Neuron (in vitro differentiated cells): ENCODE results near the gene C2CD3.
A peak's percentile ranks its signal among the peaks of the same experiment; 100 is the strongest.
"Not testable (repeated sequence)": the region's sequence is repeated elsewhere in the genome, so short reads cannot be mapped to it uniquely, and the experiment has no call there.

Experiments
- H2AFZ ChIP-seq: one replicate; pipeline ENCODE4 v1.6.1; 2013; ENCODE audit warnings: low read depth, mild to moderate bottlenecking, inconsistent platforms, low read length, moderate library complexity
- H3K27me3 ChIP-seq: one replicate; pipeline ENCODE4 v1.6.1; 2013; ENCODE audit warnings: low read length; ENCODE audit not compliant: insufficient read depth
- H3K36me3 ChIP-seq: one replicate; pipeline ENCODE4 v1.6.1; 2013; ENCODE audit warnings: low read length; ENCODE audit not compliant: insufficient read depth
- H3K4me1 ChIP-seq: one replicate; pipeline ENCODE4 v1.6.1; 2013; ENCODE audit warnings: low read length; ENCODE audit not compliant: insufficient read depth
- H3K4me3 ChIP-seq: 2 replicates; pipeline ENCODE4 v1.5.1; 2013; ENCODE audit warnings: mild to moderate bottlenecking, low read length, moderate library complexity
- H3K9me3 ChIP-seq: one replicate; pipeline ENCODE4 v1.6.1; 2013; ENCODE audit warnings: low read length

The C2CD3 gene

DNA sequence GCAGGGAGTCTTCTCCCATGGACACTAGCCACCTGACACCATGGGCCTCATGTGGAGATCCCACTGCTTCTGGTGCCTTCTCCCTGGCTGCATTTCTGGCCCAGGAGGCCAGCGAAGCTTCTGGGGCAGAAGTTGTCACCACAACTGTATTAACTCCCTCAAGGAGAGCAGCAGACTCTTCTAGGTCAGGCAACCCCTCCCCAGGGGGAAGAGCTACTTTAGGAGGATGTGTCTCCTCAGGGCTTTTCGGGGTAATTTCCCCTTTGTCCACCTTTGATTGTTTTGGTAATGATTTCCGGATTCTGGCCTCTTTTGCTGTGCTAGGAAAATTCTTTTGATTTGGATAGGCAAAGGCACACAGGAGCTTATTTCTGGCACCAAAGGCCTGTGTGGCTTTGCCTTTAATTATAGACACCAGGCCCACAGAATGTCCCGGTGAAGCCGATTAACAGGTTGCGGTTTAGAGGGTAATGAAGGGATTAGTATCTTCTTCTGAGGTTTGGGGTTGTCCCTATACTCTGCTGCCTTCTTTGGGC, 179.3 kb downstream of the C2CD3 start:
- Histone ChIP-seq H3K4me1 (no peaks in the 10 kb centered on the region), H2AFZ (no peak overlapping the region), H3K4me3 (no peak overlapping the region), H3K36me3 (no peaks in the 10 kb centered on the region), H3K27me3 (no peaks in the 10 kb centered on the region), H3K9me3 (no peaks in the 10 kb centered on the region)

DNA sequence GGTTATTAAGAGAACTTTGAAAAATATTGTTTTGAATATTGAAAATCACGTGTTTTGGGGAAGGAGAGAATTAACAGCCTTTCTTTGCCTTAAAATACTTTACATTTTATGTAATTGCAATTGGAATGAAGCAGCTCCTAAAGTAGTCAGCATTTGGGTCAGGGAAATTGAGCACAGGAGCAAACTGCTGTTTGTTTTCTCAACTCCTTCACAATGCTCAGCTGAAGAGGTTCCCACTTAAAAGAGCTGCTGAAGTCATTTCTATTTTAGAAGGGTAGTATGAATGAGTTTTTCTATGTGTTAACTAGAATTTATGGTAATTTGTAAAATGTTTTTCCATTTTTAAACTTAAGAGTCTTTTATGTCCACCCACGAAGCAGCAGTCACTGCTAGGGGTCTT, 180.1 kb downstream of the C2CD3 start:
- Histone ChIP-seq H3K4me3 (no peak overlapping the region), H3K27me3 (no peaks in the 10 kb centered on the region), H3K9me3 (no peaks in the 10 kb centered on the region), H2AFZ (no peak overlapping the region), H3K4me1 (no peaks in the 10 kb centered on the region), H3K36me3 (no peaks in the 10 kb centered on the region)

DNA sequence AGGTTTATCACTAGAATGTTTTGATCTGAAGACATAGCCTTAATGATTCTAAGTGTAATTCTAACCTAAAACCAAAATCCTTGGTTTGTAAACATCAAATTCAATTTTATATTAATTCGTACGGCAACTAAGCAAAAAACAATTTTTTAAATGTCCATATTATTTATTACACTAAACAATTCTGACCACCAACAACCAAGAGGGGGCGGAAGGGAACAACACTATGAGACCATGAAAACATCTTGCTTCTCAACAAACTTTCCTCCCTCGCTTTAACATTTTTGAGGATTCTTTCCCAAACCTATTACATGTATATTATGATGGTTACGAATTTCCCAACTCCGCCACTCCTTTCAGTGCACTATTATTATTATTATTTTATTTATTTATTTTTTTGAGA, 181.6 kb downstream of the C2CD3 start:
- H3K9me3 ChIP-seq, result no peaks in the 10 kb centered on the region
- no peak overlapping the region for H2AFZ ChIP-seq
- H3K27me3 ChIP-seq, result no peaks in the 10 kb centered on the region
- H3K4me3 ChIP-seq, result no peak overlapping the region
- H3K36me3 ChIP-seq, result no peaks in the 10 kb centered on the region
- H3K4me1 ChIP-seq, result peaks cover under 1% of the 10 kb centered on the region

DNA sequence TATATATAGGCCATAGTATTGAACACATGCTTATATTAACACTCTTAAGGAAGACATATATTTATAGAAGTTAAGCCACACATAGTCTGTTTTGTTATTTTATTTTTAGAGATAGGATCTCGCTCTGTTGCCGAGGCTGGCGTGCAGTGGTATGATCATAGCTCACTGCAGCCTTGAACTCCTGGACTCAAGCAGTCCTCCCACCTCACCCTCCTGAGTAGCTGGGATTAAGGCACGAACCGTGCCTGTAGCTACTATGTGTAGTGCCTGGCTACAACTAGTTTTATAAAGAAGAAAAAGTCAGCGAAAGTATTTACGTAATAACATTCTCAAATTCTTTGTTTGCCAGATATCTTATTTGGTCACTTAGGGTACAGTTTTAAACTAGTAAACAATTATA, 182.6 kb downstream of the C2CD3 start:
- Histone ChIP-seq H2AFZ (no peak overlapping the region), H3K4me3 (no peak overlapping the region), H3K4me1 (peaks cover 6% of the 10 kb centered on the region), H3K9me3 (no peaks in the 10 kb centered on the region), H3K27me3 (no peaks in the 10 kb centered on the region), H3K36me3 (no peaks in the 10 kb centered on the region)

DNA sequence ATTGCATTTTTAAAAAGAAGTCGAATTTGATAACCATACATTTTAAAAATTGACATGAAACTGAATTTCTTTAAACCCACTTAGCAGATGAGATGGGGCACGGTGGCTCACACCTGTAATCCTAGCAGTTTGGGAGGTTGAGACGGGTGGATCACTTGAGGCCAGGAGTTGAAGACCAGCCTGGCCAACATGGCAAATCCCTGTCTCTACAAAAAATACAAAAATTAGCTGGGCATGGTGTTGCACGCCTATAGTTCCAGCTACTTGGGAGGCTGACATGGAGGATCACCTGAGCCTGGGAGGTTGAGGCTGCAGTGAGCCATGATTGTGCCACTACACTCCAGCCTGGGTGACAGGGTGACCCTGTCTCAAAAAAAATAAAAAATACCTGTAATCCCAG, 185.1 kb downstream of the C2CD3 start:
- not testable (repeated sequence) for H3K27me3 ChIP-seq, H3K9me3 ChIP-seq, H3K36me3 ChIP-seq, H3K4me1 ChIP-seq, H3K4me3 ChIP-seq, H2AFZ ChIP-seq

DNA sequence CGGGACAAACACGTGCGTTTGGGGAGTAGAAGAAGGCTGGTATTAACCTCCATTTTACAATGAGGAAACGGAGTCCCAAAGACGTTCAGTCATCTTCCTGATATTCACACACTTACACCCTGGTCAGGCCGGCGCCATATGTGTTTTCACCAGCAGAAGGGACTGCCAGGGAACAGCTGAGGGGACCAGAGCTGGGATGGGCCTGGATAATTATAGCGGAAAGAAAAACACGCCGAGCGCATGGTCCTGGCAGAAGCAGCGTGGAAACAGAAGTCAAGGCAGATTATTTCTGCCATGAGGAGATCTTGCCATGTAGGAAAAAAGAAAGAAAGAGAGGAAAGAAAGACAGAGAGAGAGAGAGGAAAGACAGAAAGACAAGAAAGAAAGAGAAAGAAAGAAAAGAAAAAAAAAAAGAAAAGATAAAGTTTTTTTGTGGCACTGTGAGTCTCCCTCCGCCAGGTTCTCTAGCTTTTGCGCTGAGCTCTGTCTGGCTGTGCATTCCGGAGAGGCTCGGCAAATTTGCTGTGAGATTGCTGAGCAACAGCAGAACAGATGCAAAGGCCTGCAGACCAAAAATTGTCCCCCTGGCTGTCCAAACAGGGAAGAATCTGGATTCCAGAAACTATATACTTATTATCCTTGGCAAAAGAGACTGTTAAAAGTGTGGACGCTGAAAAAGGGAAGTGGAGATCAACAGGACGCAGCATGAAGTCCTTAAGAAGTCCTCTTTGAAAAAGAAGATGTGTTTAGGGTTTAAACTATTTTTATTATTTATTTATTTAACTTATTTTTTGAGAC, 186.9 kb downstream of the C2CD3 start:
- Histone ChIP-seq H3K4me1 (peaks cover 7% of the 10 kb centered on the region), H2AFZ (peak overlapping the region; percentile 21), H3K36me3 (peaks cover 5% of the 10 kb centered on the region), H3K4me3 (peak overlapping the region; percentile 83), H3K27me3 (no peaks in the 10 kb centered on the region), H3K9me3 (no peaks in the 10 kb centered on the region)

DNA sequence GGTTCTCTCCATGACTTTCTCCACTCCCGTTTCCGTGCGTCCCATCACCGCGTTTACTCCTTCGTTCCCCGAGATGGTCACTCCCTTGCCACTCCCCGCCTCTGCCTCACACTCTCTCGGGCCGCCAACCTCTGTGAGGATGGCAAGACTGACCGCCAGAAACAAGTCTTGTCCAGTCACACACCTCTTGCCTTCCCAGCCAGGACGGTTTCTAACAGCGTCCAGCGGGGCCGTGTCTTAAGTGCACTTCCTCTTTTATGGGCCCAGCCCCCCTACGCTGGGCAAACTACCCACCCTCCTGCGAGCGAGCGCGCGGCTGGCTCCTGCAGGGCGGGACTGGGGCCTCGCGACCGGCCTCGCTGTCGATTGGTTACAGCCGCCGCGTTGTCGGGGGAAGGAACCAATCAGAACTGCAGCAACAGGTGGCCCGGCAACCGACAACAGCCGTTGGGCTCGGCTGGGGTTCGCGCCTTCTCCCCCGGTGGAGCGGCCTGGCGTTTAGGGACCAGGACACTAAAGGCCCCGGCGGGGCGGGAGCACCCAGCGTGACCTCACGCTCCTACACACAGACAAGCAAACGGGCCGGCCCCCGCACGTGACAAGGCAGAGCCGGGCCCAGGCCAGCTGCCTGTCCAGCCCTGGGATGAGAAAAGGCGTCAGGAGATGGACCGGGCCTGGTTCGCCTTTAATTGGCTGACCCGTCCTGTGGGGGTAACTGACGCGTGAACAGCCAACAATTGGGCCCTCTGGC, 187.6 kb downstream of the C2CD3 start:
- H3K9me3 ChIP-seq, result no peaks in the 10 kb centered on the region
- peak overlapping the region; percentile 21 for H2AFZ ChIP-seq
- peaks cover 7% of the 10 kb centered on the region for H3K4me1 ChIP-seq
- H3K36me3 ChIP-seq, result peaks cover 9% of the 10 kb centered on the region
- H3K4me3 ChIP-seq, result peak overlapping the region; percentile 83
- no peaks in the 10 kb centered on the region for H3K27me3 ChIP-seq

DNA sequence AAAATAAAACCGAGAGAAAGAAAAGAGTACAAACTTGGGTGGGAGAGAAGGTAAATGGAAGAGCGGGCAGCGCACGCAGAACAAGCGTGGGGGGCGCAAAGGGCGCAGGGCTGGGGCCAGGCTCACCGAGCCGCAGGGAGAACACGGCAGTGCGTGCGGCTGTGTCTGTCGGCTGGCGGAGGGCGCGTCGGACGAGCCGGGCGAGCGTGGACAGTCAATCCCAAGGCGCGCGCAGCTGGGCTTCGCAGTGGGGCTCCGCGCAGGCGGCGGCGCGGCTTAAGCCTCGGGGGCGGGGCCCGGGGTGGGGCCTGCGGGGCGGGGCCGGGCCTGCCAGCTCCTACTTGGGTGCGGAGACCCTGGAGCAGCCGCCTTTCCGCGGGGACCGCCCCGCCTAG, 188.2 kb downstream of the C2CD3 start, which contains the start of gene UCP2:
TSS of gene UCP2 (minus strand) at position 249 of the 395 bp plus-strand sequence. CDS start 4,465 bp downstream, outside the sequence.
- H3K27me3 ChIP-seq, result no peaks in the 10 kb centered on the region
- H3K36me3 ChIP-seq, result peaks cover 14% of the 10 kb centered on the region
- H3K9me3 ChIP-seq, result no peaks in the 10 kb centered on the region
- H3K4me3 ChIP-seq, result peak within 1 kb of the TSS; percentile 83
- peak within 1 kb of the TSS; percentile 21 for H2AFZ ChIP-seq
- H3K4me1 ChIP-seq, result peaks cover 7% of the 10 kb centered on the region

DNA sequence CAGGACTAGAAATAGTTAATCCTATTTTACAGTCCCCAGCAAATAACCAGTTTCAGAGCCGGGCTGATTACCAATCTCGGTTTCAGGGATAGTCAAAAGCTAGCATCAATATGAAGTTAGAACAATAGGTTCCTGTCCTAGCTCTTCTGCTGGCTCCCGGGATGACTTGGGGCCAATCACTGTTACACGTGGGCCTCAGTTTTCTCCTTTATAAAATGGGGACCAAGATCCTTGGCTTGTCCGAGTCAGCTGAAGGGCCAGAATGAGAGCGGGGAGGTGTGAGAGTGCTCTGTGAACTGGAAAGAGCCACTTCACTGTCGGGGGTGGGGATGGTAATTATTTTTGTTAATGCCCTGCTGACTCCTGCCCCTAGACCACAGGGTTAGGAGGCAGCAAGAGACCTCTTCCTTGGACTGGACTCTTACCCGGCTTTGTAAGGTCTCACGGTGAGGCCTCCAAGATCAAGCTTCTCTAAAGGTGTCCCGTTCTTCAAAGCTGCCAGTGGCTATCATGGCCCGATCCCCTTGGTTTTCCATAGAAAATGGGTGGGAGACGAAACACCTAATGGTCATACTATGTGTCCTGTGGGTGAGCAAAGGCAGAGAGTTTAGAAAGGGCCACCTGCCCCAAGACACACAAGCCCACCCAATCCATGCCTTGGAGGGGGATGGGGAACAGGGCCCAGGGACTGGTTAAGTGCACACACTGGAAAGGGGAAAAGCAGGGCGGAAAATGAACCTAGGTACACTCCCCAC, 189.6 kb downstream of the C2CD3 start:
- Histone ChIP-seq H3K9me3 (no peaks in the 10 kb centered on the region), H3K4me3 (peak overlapping the region; percentile 83), H2AFZ (no peak overlapping the region), H3K4me1 (peaks cover 7% of the 10 kb centered on the region), H3K36me3 (peaks cover 20% of the 10 kb centered on the region), H3K27me3 (no peaks in the 10 kb centered on the region)

DNA sequence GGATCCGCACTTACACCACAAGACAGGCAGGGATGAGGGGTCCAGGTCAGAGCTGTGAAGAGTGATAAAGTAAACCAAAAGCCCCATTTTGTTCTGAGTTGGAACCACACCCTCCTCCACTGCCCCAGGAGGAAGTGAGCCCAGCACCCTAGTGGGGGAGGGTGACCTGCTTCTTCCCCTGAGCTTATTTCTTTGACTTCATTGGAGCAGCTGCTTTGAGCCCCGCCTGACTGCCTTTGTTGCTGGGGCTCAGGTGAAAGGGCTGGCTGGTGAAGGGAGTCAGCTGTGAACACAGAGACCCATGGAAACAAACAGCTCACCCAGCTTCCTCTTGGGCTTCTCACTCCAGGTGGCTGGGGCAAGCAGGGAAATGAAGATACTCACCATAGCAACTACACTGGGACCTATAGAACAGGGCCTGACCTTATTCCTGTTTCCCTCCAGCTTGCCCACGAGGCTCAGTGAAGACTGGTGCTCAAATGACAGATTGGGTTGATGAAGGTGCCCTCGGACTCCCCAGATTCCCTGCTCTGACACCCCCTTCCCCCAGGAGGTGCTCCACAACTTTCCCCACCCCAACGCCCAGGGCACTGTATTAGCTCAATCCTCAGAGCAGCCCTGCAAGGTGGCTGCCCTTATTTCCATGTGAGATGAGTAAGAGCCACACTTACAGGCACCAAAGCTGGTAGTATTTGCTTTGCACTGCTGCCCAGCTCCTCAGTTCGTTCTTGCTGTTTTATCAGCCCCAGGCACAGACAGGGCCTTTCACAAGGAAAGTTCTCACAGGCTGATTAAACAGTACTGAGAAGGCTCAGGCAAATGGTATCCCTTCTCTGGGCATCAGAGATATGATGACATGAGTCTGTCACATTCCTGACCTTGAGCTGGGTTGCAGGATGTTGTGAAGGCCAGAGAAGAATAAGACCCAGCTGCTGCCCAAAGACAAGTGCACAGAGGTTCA, 190.5 kb downstream of the C2CD3 start:
- H3K9me3 ChIP-seq, result no peaks in the 10 kb centered on the region
- H3K4me3 ChIP-seq, result no peak overlapping the region
- peaks cover 20% of the 10 kb centered on the region for H3K36me3 ChIP-seq
- H3K4me1 ChIP-seq, result peaks cover 7% of the 10 kb centered on the region
- no peak overlapping the region for H2AFZ ChIP-seq
- H3K27me3 ChIP-seq, result no peaks in the 10 kb centered on the region

DNA sequence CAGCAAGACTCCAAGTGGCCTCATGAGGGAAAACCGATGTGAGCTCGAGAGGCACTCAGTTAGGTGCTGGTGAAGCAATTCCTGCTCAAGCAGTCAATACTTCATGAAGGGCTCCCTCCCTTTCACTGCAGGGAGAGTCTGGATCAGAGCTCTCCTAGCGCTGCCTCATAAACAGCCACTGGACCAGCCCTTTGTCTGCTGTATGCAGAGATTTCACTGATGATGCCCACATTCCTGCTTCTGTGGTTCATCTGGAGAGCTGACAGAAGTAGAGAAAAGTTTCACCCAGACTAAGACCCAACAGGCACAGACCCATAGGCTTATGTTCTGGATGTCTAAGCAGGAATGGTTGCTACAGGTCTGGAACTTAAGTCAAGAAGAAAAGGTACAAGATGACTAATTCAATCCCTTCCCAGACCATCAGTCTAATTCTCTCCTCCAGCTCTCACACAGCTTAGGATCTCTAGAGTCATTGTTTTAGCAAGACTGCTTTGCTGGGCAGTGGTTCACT, 192.2 kb downstream of the C2CD3 start:
- H3K9me3 ChIP-seq, result no peaks in the 10 kb centered on the region
- H2AFZ ChIP-seq, result no peak overlapping the region
- peaks cover 2% of the 10 kb centered on the region for H3K4me1 ChIP-seq
- H3K36me3 ChIP-seq, result peaks cover 20% of the 10 kb centered on the region
- H3K4me3 ChIP-seq, result no peak overlapping the region
- H3K27me3 ChIP-seq, result no peaks in the 10 kb centered on the region
